Subcutaneous adipose tissue (tissue), 4 donors: ENCODE measurements around the gene PAWR. TPM values are rescaled to one million over a fixed set of nuclear protein-coding genes. Genes with fewer than 3 reads are reported as not detected.

ENCODE experiments used
- CTCF ChIP-seq: fragments of 450-650 bp; IDR thresholded peaks from one replicate; pipeline ENCODE4 v1.5.1; 2016; ENCODE audit warnings: low read depth, mild to moderate bottlenecking, control low read depth, antibody characterized with exemption, moderate library complexity
- total RNA-seq, 4 donors: library from RNA; depleted of rRNA; stranded (reverse); fragments of >200 nt; gene quantifications; one replicate each; pipeline ENCODE4 v1.1.0, GENCODE V29; 2016

PAWR gene
- total RNA-seq, 4 donors from 2014 or later = 15.4 to 34.7 (median 25.0) TPM

GRCh38 chr12:79685068-79685467 is 5.7 kb downstream of the PAWR start:
- TF ChIP-seq CTCF = no peak

- no peak for TF ChIP-seq CTCF
Measured at GRCh38 chr12:79682593-79682992, 8.2 kb downstream of the PAWR start.

- no peak for TF ChIP-seq CTCF
Measured at GRCh38 chr12:79681008-79681590, 9.7 kb downstream of the PAWR start.

GRCh38 chr12:79680051-79680450 is 10.7 kb downstream of the PAWR start:
- no peak for TF ChIP-seq CTCF

GRCh38 chr12:79678306-79678705 is 12.5 kb downstream of the PAWR start:
- no peak for TF ChIP-seq CTCF

GRCh38 chr12:79677672-79678071 is 13.1 kb downstream of the PAWR start:
- no peak for TF ChIP-seq CTCF

GRCh38 chr12:79676579-79676978 is 14.2 kb downstream of the PAWR start:
- TF ChIP-seq CTCF = no peak

- TF ChIP-seq CTCF = no peak
Measured at GRCh38 chr12:79674629-79675028, 16.1 kb downstream of the PAWR start.
